Endothelial cell of umbilical vein (primary cell): Measurements from ENCODE around the gene PLP2. TPM values are rescaled to one million over a fixed set of nuclear protein-coding genes. Genes with fewer than 3 reads are reported as not detected.

Experiments
- BruUV-seq: library from RNA; stranded (reverse); fragments of 400-500 nt; replicated peaks from 2 replicates; lab custom pipeline; 2021; lab: Mats Ljungman, UMichigan
- CTCF ChIA-PET: fragments of 300-600, 350-600 bp; sonication (Branson Sonifier 250); formaldehyde crosslinking; loops from one replicate; lab custom pipeline; 2021; ENCODE audit warnings: antibody characterized with exemption, inconsistent platforms; lab: Charles Lee
- POLR2A ChIA-PET: fragments of 300-600, 350-600 bp; sonication (Branson Sonifier 250); formaldehyde crosslinking; loops from one replicate; lab custom pipeline; 2021; ENCODE audit warnings: antibody characterized with exemption, inconsistent platforms; lab: Charles Lee
- DNase-seq: peaks from one replicate; pipeline ENCODE4 v3.0.0-alpha.2; 2011; ENCODE audit warnings: low read depth, low spot score
- FAIRE-seq: peaks from 2 replicates; lab custom pipeline; 2011; peaks lifted over from hg19 to GRCh38; lab: Jason Lieb, UNC
- H2AFZ ChIP-seq: 2 replicates; pipeline ENCODE4 v1.6.0; 2012; ENCODE audit warnings: low read depth, low read length, control low read depth, inconsistent platforms
- H3K27ac ChIP-seq: 2 replicates; pipeline ENCODE4 v1.5.1; 2011; ENCODE audit warnings: low read depth, mild to moderate bottlenecking, control low read depth, low read length, moderate library complexity; ENCODE audit not compliant: insufficient read depth
- H3K27me3 ChIP-seq, 2 experiments: 2 replicates each; pipeline versions ENCODE4 v1.6.0 to v1.6.1; 2011; ENCODE audit warnings: low read length in 2 of 2, mixed read lengths in 1 of 2; ENCODE audit not compliant: control insufficient read depth in 2 of 2, insufficient read depth in 2 of 2
- H3K36me3 ChIP-seq, 2 experiments: 2 replicates in 1 of 2; 3 replicates in 1 of 2; pipeline ENCODE4 v1.5.1; 2011; ENCODE audit warnings: low read length in 2 of 2, mild to moderate bottlenecking in 1 of 2, moderate library complexity in 1 of 2; ENCODE audit not compliant: control insufficient read depth in 2 of 2, insufficient read depth in 2 of 2; ENCODE audit errors: extremely low read depth in 1 of 2
- H3K4me1 ChIP-seq: 3 replicates; pipeline ENCODE4 v1.5.1; 2011; ENCODE audit warnings: mild to moderate bottlenecking, low read length; ENCODE audit not compliant: control insufficient read depth, insufficient read depth; ENCODE audit errors: extremely low read depth
- H3K4me2 ChIP-seq: 2 replicates; pipeline ENCODE4 v1.6.1; 2011; ENCODE audit warnings: low read length, control low read depth, mixed read lengths; ENCODE audit not compliant: insufficient read depth
- H3K4me3 ChIP-seq, 3 experiments: fragments of 200-600 bp in 1 of 3; sonication (generic), shearing (Covaris generic) in 1 of 3; replicated peaks in 1 of 3; 2 replicates each; pipeline ENCODE4 v1.5.1; 2011 to 2016; ENCODE audit warnings: control low read depth in 3 of 3, low read length in 3 of 3, mild to moderate bottlenecking in 2 of 3, inconsistent platforms in 1 of 3, low read depth in 1 of 3, moderate library complexity in 1 of 3; ENCODE audit not compliant: insufficient read depth in 1 of 3
- H3K79me2 ChIP-seq: 2 replicates; pipeline ENCODE4 v1.6.0; 2012; ENCODE audit warnings: low read length, inconsistent platforms; ENCODE audit not compliant: control insufficient read depth, insufficient read depth
- H3K9ac ChIP-seq: replicated peaks from 2 replicates; pipeline ENCODE3; 2011; ENCODE audit warnings: low read length, control low read depth; ENCODE audit not compliant: insufficient read depth; ENCODE audit errors: extremely low read depth
- H3K9me1 ChIP-seq: replicated peaks from 3 replicates; pipeline ENCODE4 v1.6.0; 2011; ENCODE audit warnings: mild to moderate bottlenecking, low read length; ENCODE audit not compliant: control insufficient read depth, insufficient read depth; ENCODE audit errors: extremely low read depth
- H3K9me3 ChIP-seq: replicated peaks from 2 replicates; pipeline ENCODE4 v1.5.1; 2012; ENCODE audit warnings: low read length, inconsistent platforms; ENCODE audit not compliant: control insufficient read depth, insufficient read depth
- H4K20me1 ChIP-seq: replicated peaks from 2 replicates; pipeline ENCODE3; 2011; ENCODE audit warnings: mild to moderate bottlenecking, low read length; ENCODE audit not compliant: control insufficient read depth, insufficient read depth; ENCODE audit errors: extremely low read depth
- EZH2 ChIP-seq: IDR thresholded peaks from 2 replicates; pipeline ENCODE4 v1.6.1; 2012; ENCODE audit warnings: borderline replicate concordance, low read depth, mild to moderate bottlenecking, moderate library complexity, low read length, inconsistent platforms; ENCODE audit not compliant: severe bottlenecking
- FOS ChIP-seq: IDR thresholded peaks from 2 replicates; pipeline ENCODE4 v1.6.1; 2011; ENCODE audit warnings: mild to moderate bottlenecking, low read length, moderate library complexity, borderline replicate concordance; ENCODE audit not compliant: insufficient read depth
- GATA2 ChIP-seq: IDR thresholded peaks from 2 replicates; pipeline ENCODE4 v1.7.0; 2011; ENCODE audit warnings: low read depth, mild to moderate bottlenecking, moderate library complexity, mixed read lengths, low read length; ENCODE audit not compliant: insufficient read length, insufficient read depth
- JUN ChIP-seq: IDR thresholded peaks from 2 replicates; pipeline ENCODE4 v1.6.1; 2011; ENCODE audit warnings: borderline replicate concordance, low read depth; ENCODE audit not compliant: insufficient read length, insufficient read depth
- MYC ChIP-seq: IDR thresholded peaks from one replicate; pipeline ENCODE4 v1.6.1; 2011; ENCODE audit warnings: mild to moderate bottlenecking, low read depth, low read length
- POLR2A ChIP-seq: IDR thresholded peaks from 2 replicates; pipeline ENCODE4 v1.6.1; 2012; ENCODE audit warnings: low read depth, mild to moderate bottlenecking, control low read depth, low read length
- POLR2AphosphoS5 ChIP-seq: IDR thresholded peaks from 2 replicates; pipeline ENCODE4 v1.6.1; 2012; ENCODE audit warnings: low read depth, mild to moderate bottlenecking, control low read depth, low read length, moderate library complexity; ENCODE audit not compliant: insufficient read depth
- dilution Hi-C: fragments of 300-500 bp; cut with MboI; formaldehyde crosslinking; loops from one replicate; pipeline ENCODE4 v1.15.0; 2019; ENCODE audit warnings: low sequenced_read_pairs; ENCODE audit not compliant: extremely low pct_ligation_motif_present
- intact Hi-C: fragments of 100-400 bp; cut with micrococcal nuclease; formaldehyde crosslinking; loops from one replicate; pipeline ENCODE4 v1.10.0; 2022
- polyA plus RNA-seq, 4 experiments: library from polyadenylated mRNA; depleted of rRNA in 3 of 4; stranded (reverse) in 3 of 4; unstranded in 1 of 4; fragments of >200 nt; gene quantifications; 2 replicates each; pipeline versions ENCODE4 v1.2.1 to v1.2.3, GENCODE V29; 2011 to 2012; ENCODE audit warnings: missing spikeins in 1 of 4
- total RNA-seq: library from RNA; stranded (reverse); gene quantifications from 2 replicates; pipeline ENCODE4 v1.2.3, GENCODE V29; 2021
- TF ChIP-seq, protein P1 (sequence below): IDR thresholded peaks from 2 replicates; pipeline ENCODE4 v1.6.1; 2011; ENCODE audit not compliant: insufficient read depth, insufficient read length
- TF ChIP-seq, protein P2 (sequence below), 2 donors: IDR thresholded peaks; 1 replicate in 1 of 2; 2 replicates in 1 of 2; pipeline ENCODE4 v1.5.1; 2011; ENCODE audit warnings: low read length in 2 of 2, mild to moderate bottlenecking in 2 of 2, moderate library complexity in 2 of 2, control low read depth in 1 of 2, inconsistent platforms in 1 of 2, low read depth in 1 of 2; ENCODE audit not compliant: insufficient read depth in 1 of 2; ENCODE audit errors: extremely low read depth in 1 of 2

PLP2 gene
- total and polyA plus RNA-seq, 2 donors (not counting 3 experiments of a cell fraction or from before 2014, with no cell fraction given): 153 to 277 TPM

DNA sequence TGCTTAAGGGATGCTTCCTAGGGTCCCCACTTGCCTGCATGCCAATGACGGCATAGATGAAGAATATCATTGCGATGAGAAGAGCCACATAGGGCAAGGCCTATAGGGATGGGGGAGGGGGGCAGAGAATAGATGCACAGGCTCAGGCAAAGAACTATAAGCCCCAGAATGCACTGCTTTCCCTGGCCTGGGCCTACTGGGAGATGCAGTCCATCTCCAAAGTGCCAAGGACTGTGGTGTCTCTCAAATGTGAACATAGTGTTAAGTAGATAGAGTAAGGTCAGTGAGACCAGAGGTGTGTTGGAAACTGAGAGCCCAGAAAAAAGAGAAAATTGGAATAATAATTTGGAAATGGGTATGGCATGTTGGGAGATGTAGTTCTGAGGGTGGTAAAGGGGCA, 40.5 kb downstream of the PLP2 start:
- intact Hi-C loops (no loop called here), dilution Hi-C loops (no loop called here)
- Histone ChIP-seq H3K27me3 (no peaks in the 10 kb centered on the region), H3K4me2 (no peak overlapping the region), H3K9me1 (no peaks in the 10 kb centered on the region), H3K4me3 (no peak overlapping the region), H3K4me1 (no peaks in the 10 kb centered on the region), H3K79me2 (no peaks in the 10 kb centered on the region), H3K27ac (no peak overlapping the region), H3K9ac (no peak overlapping the region), H4K20me1 (no peaks in the 10 kb centered on the region), H3K36me3 (no peaks in the 10 kb centered on the region), H3K9me3 (no peaks in the 10 kb centered on the region), H2AFZ (no peak overlapping the region)
- CTCF ChIA-PET: no interaction called here
- POLR2A ChIA-PET: no interaction called here
- FAIRE-seq (no peak), DNase-seq (no peak)
- TF ChIP-seq, protein P1, sequence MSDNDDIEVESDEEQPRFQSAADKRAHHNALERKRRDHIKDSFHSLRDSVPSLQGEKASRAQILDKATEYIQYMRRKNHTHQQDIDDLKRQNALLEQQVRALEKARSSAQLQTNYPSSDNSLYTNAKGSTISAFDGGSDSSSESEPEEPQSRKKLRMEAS: no peak
- TF ChIP-seq JUN: no peak
- TF ChIP-seq POLR2AphosphoS5: no peak
- TF ChIP-seq, protein P2, sequence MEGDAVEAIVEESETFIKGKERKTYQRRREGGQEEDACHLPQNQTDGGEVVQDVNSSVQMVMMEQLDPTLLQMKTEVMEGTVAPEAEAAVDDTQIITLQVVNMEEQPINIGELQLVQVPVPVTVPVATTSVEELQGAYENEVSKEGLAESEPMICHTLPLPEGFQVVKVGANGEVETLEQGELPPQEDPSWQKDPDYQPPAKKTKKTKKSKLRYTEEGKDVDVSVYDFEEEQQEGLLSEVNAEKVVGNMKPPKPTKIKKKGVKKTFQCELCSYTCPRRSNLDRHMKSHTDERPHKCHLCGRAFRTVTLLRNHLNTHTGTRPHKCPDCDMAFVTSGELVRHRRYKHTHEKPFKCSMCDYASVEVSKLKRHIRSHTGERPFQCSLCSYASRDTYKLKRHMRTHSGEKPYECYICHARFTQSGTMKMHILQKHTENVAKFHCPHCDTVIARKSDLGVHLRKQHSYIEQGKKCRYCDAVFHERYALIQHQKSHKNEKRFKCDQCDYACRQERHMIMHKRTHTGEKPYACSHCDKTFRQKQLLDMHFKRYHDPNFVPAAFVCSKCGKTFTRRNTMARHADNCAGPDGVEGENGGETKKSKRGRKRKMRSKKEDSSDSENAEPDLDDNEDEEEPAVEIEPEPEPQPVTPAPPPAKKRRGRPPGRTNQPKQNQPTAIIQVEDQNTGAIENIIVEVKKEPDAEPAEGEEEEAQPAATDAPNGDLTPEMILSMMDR (IDR thresholded peaks at IDR 0.05; ENCODE audit: extremely low read depth in 1 of 2, insufficient read depth in 1 of 2, low read depth in 1 of 2, low read length in 2 of 2): no peak
- TF ChIP-seq FOS: no peak
- no peak for TF ChIP-seq EZH2
- no peak for TF ChIP-seq GATA2
- no peak for TF ChIP-seq POLR2A
- no peak for TF ChIP-seq MYC
- no TSS peak for BruUV-seq
